Neural progenitor cell (in vitro differentiated cells): ENCODE measurements around the gene HOXC13. TPM values are rescaled to one million over a fixed set of nuclear protein-coding genes. Genes with fewer than 3 reads are reported as not detected.

Experiments used
- DNase-seq: peaks from one replicate; pipeline ENCODE4 v3.0.0-alpha.2; 2016; ENCODE audit warnings: low spot score
- H2AFZ ChIP-seq: fragments of 200-600 bp; sonication (generic); replicated peaks from 2 replicates; pipeline ENCODE4 v1.6.1; 2016; ENCODE audit warnings: antibody characterized with exemption
- H3F3A ChIP-seq: fragments of 200-600 bp; sonication (generic); 2 replicates; pipeline ENCODE4 v1.6.1; 2016; ENCODE audit warnings: antibody characterized with exemption, low read depth
- H3K27ac ChIP-seq: fragments of 200-600 bp; sonication (generic); 2 replicates; pipeline ENCODE4 v1.5.1; 2016; ENCODE audit warnings: mild to moderate bottlenecking
- H3K27me3 ChIP-seq: fragments of 200-600 bp; sonication (generic); 2 replicates; pipeline ENCODE4 v1.6.1; 2016; ENCODE audit warnings: mild to moderate bottlenecking, moderate library complexity
- H3K36me3 ChIP-seq: fragments of 200-600 bp; sonication (generic); 2 replicates; pipeline ENCODE4 v1.5.1; 2016
- H3K4me1 ChIP-seq: fragments of 200-600 bp; sonication (generic); 2 replicates; pipeline ENCODE4 v1.6.1; 2016; ENCODE audit warnings: mixed run types
- H3K4me2 ChIP-seq: fragments of 200-600 bp; sonication (generic); 2 replicates; pipeline ENCODE4 v1.6.1; 2016
- H3K4me3 ChIP-seq: fragments of 200-600 bp; sonication (generic); 2 replicates; pipeline ENCODE4 v1.5.1; 2016
- H3K79me2 ChIP-seq: fragments of 200-600 bp; sonication (generic); 2 replicates; pipeline ENCODE4 v1.6.1; 2016; ENCODE audit warnings: low read depth
- H3K9ac ChIP-seq: fragments of 200-600 bp; sonication (generic); 2 replicates; pipeline ENCODE4 v1.6.1; 2016
- H3K9me3 ChIP-seq: fragments of 200-600 bp; sonication (generic); 2 replicates; pipeline ENCODE4 v1.5.1; 2016; ENCODE audit warnings: low read depth
- H4K20me1 ChIP-seq: fragments of 200-600 bp; sonication (generic); 2 replicates; pipeline ENCODE4 v1.6.1; 2016; ENCODE audit warnings: low read depth
- H3K27ac Mint-ChIP-seq: 3 replicates; pipeline ENCODE4 v1.8.0; 2021; ENCODE audit warnings: mixed read lengths
- H3K27me3 Mint-ChIP-seq: 2 replicates; pipeline ENCODE4 v1.8.0; 2022; ENCODE audit warnings: low read depth, mild to moderate bottlenecking, inconsistent platforms, moderate library complexity, mixed read lengths; ENCODE audit not compliant: insufficient read depth
- H3K36me3 Mint-ChIP-seq: 3 replicates; pipeline ENCODE4 v1.8.0; 2021; ENCODE audit warnings: mixed read lengths
- H3K4me1 Mint-ChIP-seq: 3 replicates; pipeline ENCODE4 v1.8.0; 2021; ENCODE audit warnings: mixed read lengths
- H3K4me3 Mint-ChIP-seq: 3 replicates; pipeline ENCODE4 v1.8.0; 2021; ENCODE audit warnings: mild to moderate bottlenecking, moderate library complexity, mixed read lengths
- H3K9me3 Mint-ChIP-seq: 3 replicates; pipeline ENCODE4 v1.8.0; 2020; ENCODE audit warnings: mixed read lengths
- CTCF ChIP-seq: fragments of 200-600 bp; sonication (generic); IDR thresholded peaks from 2 replicates; pipeline ENCODE4 v1.5.1; 2017; ENCODE audit warnings: antibody characterized with exemption, mild to moderate bottlenecking
- EZH2 ChIP-seq: fragments of 200-600 bp; sonication (generic); IDR thresholded peaks from 2 replicates; pipeline ENCODE4 v1.6.1; 2017; ENCODE audit warnings: antibody characterized with exemption, mild to moderate bottlenecking, moderate library complexity
- EZH2phosphoT487 ChIP-seq: fragments of 200-600 bp; sonication (generic); IDR thresholded peaks from 2 replicates; pipeline ENCODE4 v1.6.1; 2017; ENCODE audit warnings: antibody characterized with exemption
- total RNA-seq: library from RNA; depleted of rRNA; stranded (reverse); fragments of >200 nt; gene quantifications from 2 replicates; pipeline ENCODE4 v1.2.3, GENCODE V29; 2015; ENCODE audit warnings: low replicate concordance

The HOXC13 gene
- total RNA-seq, 1 donor from 2014 or later = not detected

GRCh38 chr12:53932915-53933314, 5.7 kb upstream of the HOXC13 start:
- Histone ChIP-seq H2AFZ (no peak overlapping the region), H3K4me2 (no peak overlapping the region), H3F3A (no peaks in the 10 kb centered on the region), H3K9ac (no peak overlapping the region), H3K4me3 (no peak overlapping the region), H3K79me2 (no peaks in the 10 kb centered on the region), H3K9me3 (no peaks in the 10 kb centered on the region), H3K36me3 (no peaks in the 10 kb centered on the region), H3K27ac (no peak overlapping the region), H3K27me3 (peaks cover 100% of the 10 kb centered on the region), H3K4me1 (no peaks in the 10 kb centered on the region), H4K20me1 (peaks cover 27% of the 10 kb centered on the region)
- Mint-ChIP-seq H3K4me3 (no peak overlapping the region), H3K27me3 (peaks cover 98% of the 10 kb centered on the region), H3K27ac (no peak overlapping the region), H3K9me3 (peaks cover 18% of the 10 kb centered on the region), H3K4me1 (no peaks in the 10 kb centered on the region), H3K36me3 (no peaks in the 10 kb centered on the region)
- no peak for DNase-seq
- TF ChIP-seq CTCF (no peak), EZH2 (no peak), EZH2phosphoT487 (no peak)

GRCh38 chr12:53935383-53936341, 3.0 kb upstream of the HOXC13 start:
- TF ChIP-seq EZH2phosphoT487 = peak; percentile 96
- no peak for TF ChIP-seq CTCF
- TF ChIP-seq EZH2 = peak; percentile 98
- Histone ChIP-seq H2AFZ (no peak overlapping the region), H3K4me3 (peak overlapping the region; percentile 9), H3K79me2 (no peaks in the 10 kb centered on the region), H3K4me2 (no peak overlapping the region), H3K27me3 (peaks cover 100% of the 10 kb centered on the region), H4K20me1 (peaks cover 25% of the 10 kb centered on the region), H3K9me3 (no peaks in the 10 kb centered on the region), H3K9ac (no peak overlapping the region), H3F3A (no peaks in the 10 kb centered on the region), H3K36me3 (no peaks in the 10 kb centered on the region), H3K27ac (no peak overlapping the region), H3K4me1 (no peaks in the 10 kb centered on the region)
- H3K27me3 Mint-ChIP-seq = peaks cover 93% of the 10 kb centered on the region
- no peak overlapping the region for H3K27ac Mint-ChIP-seq
- peaks cover 16% of the 10 kb centered on the region for H3K9me3 Mint-ChIP-seq
- peak overlapping the region; percentile 62 for H3K4me3 Mint-ChIP-seq
- no peaks in the 10 kb centered on the region for H3K4me1 Mint-ChIP-seq
- no peak for DNase-seq
- no peaks in the 10 kb centered on the region for H3K36me3 Mint-ChIP-seq

GRCh38 chr12:53937099-53937498, 1.5 kb upstream of the HOXC13 start:
- Histone ChIP-seq H4K20me1 (peaks cover 25% of the 10 kb centered on the region), H2AFZ (no peak overlapping the region), H3K4me3 (no peak overlapping the region), H3K4me2 (no peak overlapping the region), H3F3A (no peaks in the 10 kb centered on the region), H3K79me2 (no peaks in the 10 kb centered on the region), H3K27ac (no peak overlapping the region), H3K27me3 (peaks cover 100% of the 10 kb centered on the region), H3K4me1 (no peaks in the 10 kb centered on the region), H3K9me3 (no peaks in the 10 kb centered on the region), H3K36me3 (no peaks in the 10 kb centered on the region), H3K9ac (no peak overlapping the region)
- Mint-ChIP-seq H3K27me3 (peaks cover 91% of the 10 kb centered on the region), H3K9me3 (peaks cover 18% of the 10 kb centered on the region), H3K36me3 (no peaks in the 10 kb centered on the region), H3K27ac (no peak overlapping the region), H3K4me3 (no peak overlapping the region), H3K4me1 (no peaks in the 10 kb centered on the region)
- no peak for DNase-seq
- TF ChIP-seq EZH2phosphoT487 (no peak), CTCF (no peak)
